Neural cell (in vitro differentiated cells): Measurements from ENCODE around the gene LZTS3. TPM values are rescaled to one million over a fixed set of nuclear protein-coding genes. Genes with fewer than 3 reads are reported as not detected.

Experiments
- H2AFZ ChIP-seq: fragments of 200-600, 300-800 bp; sonication (generic), shearing (Covaris generic); 2 replicates; pipeline ENCODE4 v1.6.0; 2014; ENCODE audit warnings: low read depth, mild to moderate bottlenecking, antibody characterized with exemption, low read length, moderate library complexity
- H3F3A ChIP-seq: fragments of 200-600 bp; shearing (Covaris generic); 2 replicates; pipeline ENCODE4 v1.6.1; 2016; ENCODE audit warnings: mild to moderate bottlenecking, moderate library complexity, mixed read lengths, antibody characterized with exemption, low read length; ENCODE audit not compliant: insufficient read depth, poor library complexity, severe bottlenecking
- H3K27ac ChIP-seq: fragments of 200-600, 300-800 bp; sonication (generic), shearing (Covaris generic); 2 replicates; pipeline ENCODE4 v1.5.1; 2014; ENCODE audit warnings: mild to moderate bottlenecking, low read length, moderate library complexity
- H3K27me3 ChIP-seq: fragments of 300-800, 200-600 bp; sonication (generic), shearing (Covaris generic); 2 replicates; pipeline ENCODE4 v1.6.0; 2014; ENCODE audit warnings: mild to moderate bottlenecking, low read depth, low read length, moderate library complexity; ENCODE audit not compliant: insufficient read depth
- H3K36me3 ChIP-seq: fragments of 300-800, 200-600 bp; sonication (generic), shearing (Covaris generic); 2 replicates; pipeline ENCODE4 v1.5.1; 2014; ENCODE audit warnings: mild to moderate bottlenecking, antibody characterized with exemption, low read length, moderate library complexity; ENCODE audit not compliant: insufficient read depth
- H3K4me2 ChIP-seq: fragments of 300-800, 200-600 bp; sonication (generic), shearing (Covaris generic); 2 replicates; pipeline ENCODE4 v1.6.0; 2014; ENCODE audit warnings: mild to moderate bottlenecking, low read length
- H3K4me3 ChIP-seq: fragments of 300-800, 200-600 bp; sonication (generic), shearing (Covaris generic); 2 replicates; pipeline ENCODE4 v1.5.1; 2014; ENCODE audit warnings: mild to moderate bottlenecking, low read length, moderate library complexity
- H3K79me2 ChIP-seq: fragments of 200-600 bp; shearing (Covaris generic); replicated peaks from 2 replicates; pipeline ENCODE4 v1.6.0; 2014; ENCODE audit warnings: mild to moderate bottlenecking, low read length, moderate library complexity; ENCODE audit not compliant: insufficient read depth
- H3K9ac ChIP-seq: fragments of 300-800, 200-600 bp; sonication (generic), shearing (Covaris generic); 2 replicates; pipeline ENCODE4 v1.6.1; 2016; ENCODE audit warnings: mild to moderate bottlenecking, low read length, mixed read lengths
- H3K9me2 ChIP-seq: fragments of 200-600 bp; shearing (Covaris generic); 2 replicates; pipeline ENCODE4 v1.6.1; 2016; ENCODE audit warnings: mild to moderate bottlenecking, low read length, mixed read lengths; ENCODE audit not compliant: insufficient read depth
- H3K9me3 ChIP-seq: fragments of 200-600, 300-800 bp; sonication (generic), shearing (Covaris generic); 2 replicates; pipeline ENCODE4 v1.6.1; 2016; ENCODE audit warnings: mild to moderate bottlenecking, mixed run types, low read length, moderate library complexity, mixed read lengths
- H4K20me1 ChIP-seq: fragments of 200-600 bp; shearing (Covaris generic); 2 replicates; pipeline ENCODE4 v1.6.1; 2016; ENCODE audit warnings: mild to moderate bottlenecking, mixed run types; ENCODE audit not compliant: insufficient read depth
- CTCF ChIP-seq: fragments of 450-650 bp; IDR thresholded peaks from 2 replicates; pipeline ENCODE4 v1.5.1; 2014; ENCODE audit warnings: antibody characterized with exemption, mild to moderate bottlenecking, moderate library complexity; ENCODE audit not compliant: poor library complexity, severe bottlenecking
- EP300 ChIP-seq: fragments of 450-650 bp; conservative IDR thresholded peaks from 2 replicates; pipeline ENCODE4 v1.6.1; 2014; ENCODE audit warnings: antibody characterized with exemption, mild to moderate bottlenecking, moderate library complexity; ENCODE audit not compliant: poor library complexity, severe bottlenecking
- EZH2 ChIP-seq: fragments of 200-600, 300-800 bp; shearing (Covaris generic), sonication (generic); IDR thresholded peaks from 2 replicates; pipeline ENCODE4 v1.6.1; 2014; ENCODE audit warnings: antibody characterized with exemption, low read length, borderline replicate concordance, mild to moderate bottlenecking; ENCODE audit not compliant: insufficient read depth, poor library complexity, severe bottlenecking
- MXI1 ChIP-seq: fragments of 450-650 bp; conservative IDR thresholded peaks from 2 replicates; pipeline ENCODE4 v1.6.1; 2014; ENCODE audit warnings: antibody characterized with exemption, mild to moderate bottlenecking; ENCODE audit not compliant: poor library complexity, severe bottlenecking
- POLR2AphosphoS5 ChIP-seq: IDR thresholded peaks from 2 replicates; pipeline ENCODE4 v1.6.1; 2012
- RAD21 ChIP-seq: fragments of 450-650 bp; conservative IDR thresholded peaks from 2 replicates; pipeline ENCODE4 v1.6.1; 2014; ENCODE audit warnings: antibody characterized with exemption, mild to moderate bottlenecking, moderate library complexity
- REST ChIP-seq: IDR thresholded peaks from 2 replicates; pipeline ENCODE4 v1.6.1; 2012; ENCODE audit warnings: borderline replicate concordance
- SMC3 ChIP-seq: fragments of 450-650 bp; conservative IDR thresholded peaks from 2 replicates; pipeline ENCODE4 v1.6.1; 2014; ENCODE audit warnings: antibody characterized with exemption, mild to moderate bottlenecking, moderate library complexity; ENCODE audit not compliant: poor library complexity
- TAF1 ChIP-seq: IDR thresholded peaks from 2 replicates; pipeline ENCODE4 v1.6.1; 2012; ENCODE audit warnings: low read depth
- polyA plus RNA-seq: library from polyadenylated mRNA; depleted of rRNA; stranded (reverse); fragments of >200 nt; gene quantifications from 2 replicates; pipeline ENCODE4 v1.2.3, GENCODE V29; 2014

LZTS3 gene
- polyA plus RNA-seq, 1 donor from 2014 or later: 33.8 TPM

GRCh38 chr20:3210346-3210745 is 37.0 kb upstream of the LZTS3 start:
- H3K9me2 ChIP-seq: no peaks in the 10 kb centered on the region
- H4K20me1 ChIP-seq: no peaks in the 10 kb centered on the region
- H3K9ac ChIP-seq: peak overlapping the region; percentile 79
- H3K4me2 ChIP-seq: peak overlapping the region; percentile 84
- no peaks in the 10 kb centered on the region for H3K27me3 ChIP-seq
- no peak for TF ChIP-seq MXI1
- no peak for TF ChIP-seq EP300
- no peak for TF ChIP-seq CTCF
- no peak overlapping the region for H3K27ac ChIP-seq
- H3K79me2 ChIP-seq: peaks cover 10% of the 10 kb centered on the region
- no peaks in the 10 kb centered on the region for H3F3A ChIP-seq
- H2AFZ ChIP-seq: no peak overlapping the region
- H3K36me3 ChIP-seq: no peaks in the 10 kb centered on the region
- no peaks in the 10 kb centered on the region for H3K9me3 ChIP-seq
- H3K4me3 ChIP-seq: peak overlapping the region; percentile 98

- Histone ChIP-seq H3F3A (no peaks in the 10 kb centered on the region), H3K4me2 (peak overlapping the region; percentile 84), H3K9ac (peak overlapping the region; percentile 79), H3K4me3 (peak overlapping the region; percentile 98), H3K36me3 (no peaks in the 10 kb centered on the region), H3K79me2 (peaks cover 10% of the 10 kb centered on the region), H2AFZ (peak overlapping the region; percentile 95), H4K20me1 (no peaks in the 10 kb centered on the region), H3K27ac (peak overlapping the region; percentile 70), H3K9me2 (no peaks in the 10 kb centered on the region), H3K27me3 (no peaks in the 10 kb centered on the region), H3K9me3 (no peaks in the 10 kb centered on the region)
- no peak for TF ChIP-seq EZH2
- no peak for TF ChIP-seq MXI1
- no peak for TF ChIP-seq EP300
- TF ChIP-seq REST: no peak
These were observed 36.6 kb upstream of the LZTS3 start for GRCh38 chr20:3209946-3210317.

- Histone ChIP-seq H3K9me2 (no peaks in the 10 kb centered on the region), H4K20me1 (no peaks in the 10 kb centered on the region), H3K27me3 (no peaks in the 10 kb centered on the region), H3K4me2 (peak within 1 kb of the TSS; percentile 92), H3K79me2 (peaks cover 10% of the 10 kb centered on the region), H3K9ac (peak within 1 kb of the TSS; percentile 79), H2AFZ (peak within 1 kb of the TSS; percentile 95), H3F3A (no peaks in the 10 kb centered on the region), H3K27ac (peak within 1 kb of the TSS; percentile 70), H3K9me3 (no peaks in the 10 kb centered on the region), H3K4me3 (peak within 1 kb of the TSS; percentile 98), H3K36me3 (no peaks in the 10 kb centered on the region)
- TF ChIP-seq POLR2AphosphoS5 (peak; percentile 76), SMC3 (no peak), REST (peak; percentile 31), EP300 (no peak), MXI1 (peak; percentile 98), TAF1 (peak; percentile 13), RAD21 (peak; percentile 17), EZH2 (no peak), CTCF (no peak)
These were observed 36.1 kb upstream of the LZTS3 start, which contains the start of gene ITPA for GRCh38 chr20:3209257-3209945. Gene ITPA, plus strand, starts transcription at chr20:3209498. Its CDS starts 54 bp downstream, at chr20:3209552.
